Pancreas (tissue), 10 donors: Measurements from ENCODE around the gene NCK1. TPM values are rescaled to one million over a fixed set of nuclear protein-coding genes. Genes with fewer than 3 reads are reported as not detected.

ENCODE experiments used
- ATAC-seq, 4 donors: fragments of 200-7000 bp; cut with Tn5 transposase; one replicate each; pipeline versions ENCODE4 v1.8.0 to v1.9.1; 2020; ENCODE audit warnings: mild to moderate bottlenecking in 4 of 4, moderate library complexity in 4 of 4
- DNase-seq, 6 donors: peaks; one replicate each; pipeline ENCODE4 v3.0.0-alpha.2; 2020
- FAIRE-seq: peaks from 2 replicates; lab custom pipeline; 2012; peaks lifted over from hg19 to GRCh38; lab: Jason Lieb, UNC
- H3K27ac ChIP-seq, 4 donors: fragments of 200-600 bp; sonication (generic); 1 replicate in 3 of 4; 2 replicates in 1 of 4; pipeline versions ENCODE4 v1.5.0 to v1.8.0; 2020
- H3K27me3 ChIP-seq, 4 donors: fragments of 200-600 bp; one replicate each; pipeline ENCODE4 v1.8.0; 2021
- H3K36me3 ChIP-seq, 3 donors: fragments of 200-600 bp; sonication (generic) in 1 of 3; one replicate each; pipeline versions ENCODE4 v1.5.0 to v1.8.0; 2020 to 2021
- H3K4me1 ChIP-seq, 3 donors: fragments of 200-600 bp; one replicate each; pipeline ENCODE4 v1.8.0; 2021
- H3K4me3 ChIP-seq, 4 donors: fragments of 200-600 bp; sonication (generic) in 2 of 4; one replicate each; pipeline versions ENCODE4 v1.5.0 to v1.8.0; 2020 to 2021
- H3K9me3 ChIP-seq, 4 donors: fragments of 200-600 bp; one replicate each; pipeline ENCODE4 v1.8.0; 2021
- CTCF ChIP-seq, 4 donors: fragments of 200-600 bp; sonication (generic) in 3 of 4; IDR thresholded peaks; one replicate each; pipeline versions ENCODE4 v1.5.0 to v1.8.0; 2021; ENCODE audit warnings: antibody characterized with exemption in 4 of 4
- WGBS, 2 donors: extraction: QIAGEN DNeasy Blood & Tissue Kit; methylation state at CpG; one replicate each; pipeline ENCODE4 v1.1.7; 2013; 5-methylcytosine and 5-hydroxymethylcytosine counted together
- intact Hi-C, 3 donors: fragments of 100-400 bp; cut with DNase I; formaldehyde crosslinking; loops; one replicate each; pipeline versions ENCODE4 v1.11.1 to v1.14.2; 2022
- polyA plus RNA-seq, 2 donors: library from polyadenylated mRNA; stranded (reverse); fragments of 200-250 nt; gene quantifications; one replicate each; pipeline ENCODE4 v1.2.3, GENCODE V29; 2013
- total RNA-seq, 6 donors: library from RNA; stranded (reverse); fragmentation: NEBNext Ultra II Directional in 4 of 6; extraction: Animal tissue kit (Norgen Biotek cat#: 25700) in 4 of 6; gene quantifications; one replicate each; pipeline versions ENCODE4 v1.2.1 to v1.2.4, GENCODE V29; 2021 to 2023
- donor health status: healthy with polysubstance abuse.
- donor health status: DM: no; HTN: no; CAD: no; lungs with moderate emphysema.
- donor health status: DM: no; HTN: no; CAD: no.
- donor health status: control.
- donor health status: control.
- donor health status: Bipolar disorder and iron deficiency.
- donor health status: DM: yes; HTN: yes; CAD: no.
- donor health status: DM: no; HTN: no; CAD: no.
- donor health status: DM: no; HTN: no; CAD: no.
- donor health status: DM: yes; HTN: yes; CAD: no.

NCK1 gene
- total and polyA plus RNA-seq, 8 donors = 5.4 to 28.3 (median 10.8) TPM

- Histone ChIP-seq H3K27ac (no peak overlapping the region), H3K36me3 (no peaks in the 10 kb centered on the region), H3K4me3 (no peak overlapping the region), H3K4me1 (peaks cover 0 to 5% (median 5%) of the 10 kb centered on the region in 3 donors), H3K9me3 (no peaks in the 10 kb centered on the region), H3K27me3 (no peaks in the 10 kb centered on the region)
- TF ChIP-seq CTCF (IDR thresholded peaks at IDR 0.05) = no peak
- 56 to 79% methylated on average over 1 of the region's 1 CpG for WGBS, 2 donors
- ATAC-seq = no peak
- DNase-seq = no peak
- no peak for FAIRE-seq
- intact Hi-C loops = no loop called here
These were observed 90.3 kb downstream of the NCK1 start for GRCh38 chr3:136952292-136952691.

GRCh38 chr3:136954251-136954650 lies 92.2 kb downstream of the NCK1 start:
- Histone ChIP-seq H3K9me3 (no peaks in the 10 kb centered on the region), H3K4me3 (no peak overlapping the region), H3K27me3 (no peaks in the 10 kb centered on the region), H3K4me1 (peaks cover 0 to 5% (median 1%) of the 10 kb centered on the region in 3 donors), H3K27ac (no peak overlapping the region), H3K36me3 (no peaks in the 10 kb centered on the region)
- 94 to 96% methylated on average over 2 of the region's 2 CpGs for WGBS, 2 donors
- no peak for FAIRE-seq
- intact Hi-C loops = no loop called here
- no peak for DNase-seq
- ATAC-seq = no peak
- TF ChIP-seq CTCF (IDR thresholded peaks at IDR 0.05) = no peak

- WGBS, 2 donors = 85 to 91% methylated on average over 4 of the region's 4 CpGs
- Histone ChIP-seq H3K4me3 (no peak overlapping the region), H3K36me3 (no peaks in the 10 kb centered on the region), H3K27me3 (no peaks in the 10 kb centered on the region), H3K4me1 (peaks cover 0 to 5% (median 0%) of the 10 kb centered on the region in 3 donors), H3K9me3 (no peaks in the 10 kb centered on the region), H3K27ac (peak overlapping the region in 1 of 4 donors; percentile 31)
- ATAC-seq (peak in 2 of 4 donors; percentile 22 to 31), FAIRE-seq (no peak), DNase-seq (no peak)
- intact Hi-C loops = no loop called here
- TF ChIP-seq CTCF (IDR thresholded peaks at IDR 0.05) = no peak
These were observed 93.2 kb downstream of the NCK1 start for GRCh38 chr3:136954980-136955780.

- no peak for TF ChIP-seq CTCF (IDR thresholded peaks at IDR 0.05)
- H3K36me3 ChIP-seq = no peaks in the 10 kb centered on the region
- no peaks in the 10 kb centered on the region for H3K9me3 ChIP-seq
- peaks cover 0 to 5% (median 0%) of the 10 kb centered on the region in 3 donors for H3K4me1 ChIP-seq
- no peaks in the 10 kb centered on the region for H3K27me3 ChIP-seq
- DNase-seq = peak in 2 of 6 donors; percentile 13 to 26
- intact Hi-C loops = no loop called here
- WGBS, 2 donors = 45 to 48% methylated on average over 2 of the region's 2 CpGs
- H3K27ac ChIP-seq = peak overlapping the region in 2 of 4 donors; percentile 7 to 31
- peak; percentile 50 to 96 (median 85) for ATAC-seq
- no peak for FAIRE-seq
- H3K4me3 ChIP-seq = no peak overlapping the region
These were observed 93.8 kb downstream of the NCK1 start for GRCh38 chr3:136955813-136956212.

GRCh38 chr3:136956971-136957370 lies 95.0 kb downstream of the NCK1 start:
- H3K4me1 ChIP-seq = peaks cover 0 to 11% (median 0%) of the 10 kb centered on the region in 3 donors
- intact Hi-C loops = no loop called here
- H3K36me3 ChIP-seq = no peaks in the 10 kb centered on the region
- no peaks in the 10 kb centered on the region for H3K27me3 ChIP-seq
- no peaks in the 10 kb centered on the region for H3K9me3 ChIP-seq
- DNase-seq (no peak), FAIRE-seq (no peak), ATAC-seq (no peak)
- 93 to 97% methylated on average over 2 of the region's 2 CpGs for WGBS, 2 donors
- no peak for TF ChIP-seq CTCF (IDR thresholded peaks at IDR 0.05)
- no peak overlapping the region for H3K4me3 ChIP-seq
- no peak overlapping the region for H3K27ac ChIP-seq
